GM12891 (cell line): ENCODE data around the gene CCDC8.

Experiments used
- DNase-seq: peaks from one replicate; pipeline ENCODE4 v3.0.0; 2011; ENCODE audit warnings: low spot score; ENCODE audit not compliant: insufficient read length
- FAIRE-seq: peaks from 2 replicates; lab custom pipeline; 2011; peaks lifted over from hg19 to GRCh38; lab: Jason Lieb, UNC
- PAX5 ChIP-seq: IDR thresholded peaks from 2 replicates; pipeline ENCODE4 v1.6.1; 2011; ENCODE audit warnings: low read length, moderate library complexity, mild to moderate bottlenecking; ENCODE audit not compliant: insufficient read depth, severe bottlenecking
- POLR2A ChIP-seq: IDR thresholded peaks from 2 replicates; pipeline ENCODE4 v1.6.1; 2011; ENCODE audit warnings: low read depth, low read length, control low read depth
- POLR2AphosphoS5 ChIP-seq: IDR thresholded peaks from 2 replicates; pipeline ENCODE4 v1.6.1; 2011; ENCODE audit warnings: low read depth, low read length, control low read depth
- POU2F2 ChIP-seq: IDR thresholded peaks from 2 replicates; pipeline ENCODE4 v1.6.1; 2011; ENCODE audit warnings: low read depth, mild to moderate bottlenecking, control low read depth, low read length, moderate library complexity
- SPI1 ChIP-seq: IDR thresholded peaks from 2 replicates; pipeline ENCODE4 v1.6.1; 2011; ENCODE audit warnings: low read depth, low read length, control low read depth
- TAF1 ChIP-seq: IDR thresholded peaks from 2 replicates; pipeline ENCODE4 v1.6.1; 2011; ENCODE audit warnings: low read depth, low read length, control low read depth

The CCDC8 gene

DNA sequence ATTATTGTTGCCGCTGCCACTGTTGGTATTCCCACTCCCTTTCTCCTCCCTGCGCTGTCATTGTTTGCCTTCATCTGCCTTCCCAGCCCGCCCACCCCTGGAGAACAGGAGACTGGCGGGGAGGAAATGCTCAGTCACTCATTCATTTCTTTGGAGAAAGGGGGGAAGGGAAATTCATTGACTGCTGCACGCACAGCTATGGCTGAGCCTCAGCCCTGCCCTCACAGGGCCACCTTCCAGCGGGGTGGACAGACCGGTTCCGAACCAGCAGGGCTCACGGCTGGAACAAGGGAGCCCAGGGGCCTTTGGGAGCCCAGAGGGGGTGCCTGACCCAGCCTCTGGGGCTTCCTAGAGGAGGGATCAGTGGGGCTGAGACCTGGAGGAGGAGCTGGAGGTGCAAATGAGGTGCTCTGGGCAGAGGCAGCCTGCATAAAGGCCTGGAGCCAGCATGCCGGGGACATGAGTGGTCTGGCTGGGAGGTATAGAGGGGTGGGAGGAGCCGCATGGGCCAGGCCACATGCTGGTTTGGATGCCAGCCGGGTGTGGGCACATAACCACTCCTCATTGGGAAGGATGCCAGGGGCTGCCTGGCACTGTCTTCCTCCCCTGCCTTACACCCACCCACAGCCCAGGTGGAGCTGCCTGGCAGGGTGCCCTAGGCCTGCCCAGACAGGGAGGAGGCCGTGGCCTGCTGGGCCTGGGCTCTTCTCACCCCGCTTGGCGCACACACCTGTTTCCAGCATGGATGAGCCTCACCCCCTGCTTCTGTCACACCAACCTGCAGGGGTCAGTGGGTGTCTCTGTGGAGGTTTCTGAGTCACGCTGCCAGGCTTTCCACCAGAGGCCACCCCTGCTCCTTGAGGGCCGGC is 39.6 kb downstream of the CCDC8 start:
- DNase-seq (no peak), FAIRE-seq (no peak)
- TF ChIP-seq POLR2AphosphoS5 (no peak), PAX5 (no peak), TAF1 (no peak), POLR2A (no peak), SPI1 (no peak), POU2F2 (no peak)

DNA sequence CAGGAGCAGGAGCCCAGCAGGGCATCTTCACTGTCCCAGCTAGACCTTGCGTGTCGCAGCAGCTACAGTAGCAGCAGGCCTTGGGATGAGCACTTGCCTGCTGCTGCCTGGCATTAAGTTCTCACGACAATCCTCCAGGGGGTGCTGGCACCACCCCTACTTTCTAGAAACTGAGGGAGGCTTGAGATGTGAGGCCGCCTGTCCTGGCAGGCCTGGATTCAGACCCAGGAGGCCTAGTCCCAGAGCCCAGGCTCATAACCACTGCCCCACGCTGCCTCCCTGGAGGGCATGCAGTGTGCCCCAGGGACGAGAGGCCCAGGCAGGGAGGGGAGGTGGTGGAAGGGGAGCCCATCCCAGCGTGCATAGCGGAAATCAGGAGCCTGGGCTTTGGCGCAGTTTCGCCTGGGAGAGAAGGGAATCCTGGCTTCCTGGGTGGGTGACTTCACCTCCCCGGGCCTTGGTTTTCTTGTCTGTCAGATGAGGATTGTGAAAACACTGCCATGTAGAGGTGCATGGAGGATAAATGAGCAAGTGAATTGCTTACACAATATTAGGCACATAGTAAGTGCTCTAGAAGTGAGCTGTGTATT is 40.4 kb downstream of the CCDC8 start:
- DNase-seq: no peak
- no peak for FAIRE-seq
- no peak for TF ChIP-seq POLR2AphosphoS5
- TF ChIP-seq POU2F2: no peak
- TF ChIP-seq PAX5: no peak
- TF ChIP-seq POLR2A: no peak
- no peak for TF ChIP-seq TAF1
- no peak for TF ChIP-seq SPI1

DNA sequence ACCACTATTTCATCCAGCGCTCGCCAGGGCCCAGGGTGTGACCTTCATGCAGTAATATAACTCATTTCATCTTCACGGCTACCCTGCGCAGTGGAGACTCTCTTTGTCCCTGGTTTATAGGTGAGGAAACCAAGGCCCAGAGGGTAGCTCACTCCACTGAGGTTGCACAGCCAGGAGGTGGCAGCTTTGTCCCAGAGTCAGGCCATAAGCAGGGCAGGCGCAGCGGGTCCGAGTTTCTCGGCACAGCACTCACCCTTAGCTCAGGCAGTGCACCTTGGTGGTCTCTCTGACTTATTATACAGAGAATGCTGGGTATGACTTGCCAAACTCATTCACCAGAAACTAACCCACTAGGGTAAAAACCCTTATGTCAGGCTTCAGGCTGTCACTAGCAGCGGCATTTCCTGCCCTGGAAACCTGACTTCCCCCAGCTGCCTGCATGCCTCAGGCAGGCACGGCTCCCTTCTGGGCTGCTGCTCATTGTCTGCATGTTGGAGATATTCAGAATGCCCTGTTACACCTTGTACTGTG is 41.9 kb downstream of the CCDC8 start:
- no peak for TF ChIP-seq POLR2AphosphoS5
- no peak for TF ChIP-seq PAX5
- no peak for TF ChIP-seq POLR2A
- TF ChIP-seq TAF1: no peak
- TF ChIP-seq SPI1: no peak
- no peak for TF ChIP-seq POU2F2
- FAIRE-seq (no peak), DNase-seq (no peak)

DNA sequence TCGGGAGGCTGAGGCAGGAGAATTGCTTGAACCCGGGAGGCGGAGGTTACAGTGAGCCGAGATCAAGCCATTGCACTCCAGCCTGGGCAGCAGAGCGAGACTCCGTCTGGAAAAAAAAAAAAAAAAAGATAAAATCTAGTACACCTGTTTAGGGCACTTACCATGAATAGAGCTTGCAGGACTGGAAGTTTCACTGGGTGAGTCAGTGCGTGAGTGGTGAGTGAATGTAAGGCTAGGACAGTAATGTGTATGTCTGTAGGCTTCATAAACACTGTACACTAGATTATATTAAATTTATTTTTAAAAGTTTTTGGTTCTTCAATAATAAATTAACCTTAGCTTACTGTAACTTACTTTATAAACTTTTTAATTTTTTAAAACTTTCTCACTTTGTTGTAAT is 43.5 kb downstream of the CCDC8 start:
- no peak for FAIRE-seq
- no peak for DNase-seq
- TF ChIP-seq SPI1 (no peak), POLR2A (no peak), POLR2AphosphoS5 (no peak), TAF1 (no peak), POU2F2 (no peak), PAX5 (no peak)

DNA sequence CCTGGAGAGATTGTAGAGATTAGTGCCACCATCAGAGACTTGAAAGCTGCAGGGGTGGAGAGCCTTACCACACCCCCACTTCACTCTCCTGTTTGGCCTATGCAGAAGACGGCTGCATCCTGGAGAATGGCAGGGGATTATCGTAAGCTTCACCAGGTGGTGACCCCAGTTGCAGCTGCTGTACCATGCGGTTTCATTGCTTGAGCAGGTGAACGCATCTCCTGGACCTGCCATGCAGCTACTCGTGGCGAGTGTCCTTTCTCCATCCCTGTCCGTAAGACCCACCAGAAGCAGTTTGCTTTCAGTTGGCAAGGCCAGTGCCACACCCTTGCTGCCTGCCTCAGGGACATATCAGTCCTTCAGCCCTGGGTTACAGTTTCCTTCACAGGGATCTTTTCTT is 45.2 kb downstream of the CCDC8 start:
- no peak for DNase-seq
- no peak for TF ChIP-seq POU2F2
- TF ChIP-seq TAF1: no peak
- TF ChIP-seq SPI1: no peak
- FAIRE-seq: no peak

DNA sequence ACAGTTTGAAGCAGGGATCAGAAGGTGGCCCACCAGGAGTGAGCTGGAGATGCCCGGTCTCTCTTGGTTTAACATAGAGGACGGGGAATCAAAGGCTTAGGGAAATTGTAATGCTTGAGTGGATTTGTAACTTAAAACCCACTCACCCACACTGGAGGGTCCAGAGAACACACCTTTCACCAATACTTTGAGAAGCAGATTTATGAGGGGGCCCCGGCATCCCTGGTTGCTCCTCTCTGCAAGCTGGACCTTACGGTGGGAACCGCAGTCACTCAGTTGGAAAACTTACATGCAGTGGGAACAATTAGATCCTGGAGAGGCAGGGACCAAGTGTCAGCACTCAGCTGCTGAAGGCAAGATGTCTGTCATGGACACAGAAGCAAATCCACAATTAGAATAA is 45.9 kb downstream of the CCDC8 start:
- TF ChIP-seq POU2F2: no peak
- no peak for TF ChIP-seq PAX5
- TF ChIP-seq TAF1: no peak
- no peak for TF ChIP-seq SPI1
- no peak for TF ChIP-seq POLR2AphosphoS5
- TF ChIP-seq POLR2A: no peak
- no peak for FAIRE-seq
- DNase-seq: no peak

DNA sequence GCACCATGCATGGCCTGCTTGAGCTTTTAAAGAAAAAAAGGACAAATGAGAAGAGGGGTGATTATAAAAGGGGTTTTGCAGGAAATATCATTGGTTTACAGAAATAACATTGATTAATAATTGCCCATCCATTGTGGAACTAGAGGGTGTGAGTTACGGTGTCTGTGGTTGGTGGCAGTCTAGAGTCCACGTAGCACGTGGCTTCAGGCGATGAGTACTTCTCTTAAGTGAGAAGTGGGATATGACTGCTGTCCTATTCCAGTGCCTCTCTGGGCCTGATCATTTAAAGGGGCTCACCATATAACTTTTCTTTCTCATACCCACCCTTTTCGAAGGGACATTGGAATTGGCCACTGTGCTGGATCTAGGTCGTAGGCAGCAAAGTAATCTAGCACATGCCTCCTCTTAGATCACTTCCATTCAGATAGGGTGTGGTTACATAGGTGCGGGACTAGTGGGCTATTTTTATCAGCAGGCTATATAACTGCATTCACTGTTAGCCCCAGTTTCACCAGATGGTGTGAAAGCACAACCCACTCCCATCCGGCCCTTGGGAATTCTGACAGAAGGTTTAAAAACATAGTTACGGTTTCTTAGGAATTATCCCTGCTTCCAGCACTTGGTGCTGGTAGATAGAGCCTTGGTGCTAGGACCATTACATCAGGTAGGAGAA is 46.6 kb downstream of the CCDC8 start:
- DNase-seq (no peak), FAIRE-seq (no peak)
- TF ChIP-seq SPI1: no peak

DNA sequence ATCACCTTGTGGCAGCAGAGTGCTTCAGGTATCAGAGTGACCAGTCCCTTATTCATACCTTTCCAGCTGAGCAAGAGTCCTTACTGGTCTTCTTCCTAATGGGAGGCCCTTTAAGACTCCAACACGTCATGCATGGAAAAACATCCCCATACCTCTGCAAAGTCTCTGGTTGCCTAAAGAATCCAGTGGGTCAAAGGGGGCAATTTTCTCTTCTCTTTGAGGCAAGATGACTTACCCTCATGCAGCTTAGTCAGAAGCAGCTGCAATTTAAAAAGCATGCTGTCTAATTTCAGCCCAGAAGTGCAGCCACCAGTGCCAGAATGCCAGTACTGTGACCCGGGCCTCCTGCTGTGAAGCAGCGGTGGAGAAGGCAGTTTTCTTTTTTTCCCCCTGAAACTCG is 47.8 kb downstream of the CCDC8 start:
- DNase-seq (no peak), FAIRE-seq (no peak)
- no peak for TF ChIP-seq SPI1
- no peak for TF ChIP-seq PAX5
- TF ChIP-seq TAF1: no peak
- TF ChIP-seq POLR2A: no peak

DNA sequence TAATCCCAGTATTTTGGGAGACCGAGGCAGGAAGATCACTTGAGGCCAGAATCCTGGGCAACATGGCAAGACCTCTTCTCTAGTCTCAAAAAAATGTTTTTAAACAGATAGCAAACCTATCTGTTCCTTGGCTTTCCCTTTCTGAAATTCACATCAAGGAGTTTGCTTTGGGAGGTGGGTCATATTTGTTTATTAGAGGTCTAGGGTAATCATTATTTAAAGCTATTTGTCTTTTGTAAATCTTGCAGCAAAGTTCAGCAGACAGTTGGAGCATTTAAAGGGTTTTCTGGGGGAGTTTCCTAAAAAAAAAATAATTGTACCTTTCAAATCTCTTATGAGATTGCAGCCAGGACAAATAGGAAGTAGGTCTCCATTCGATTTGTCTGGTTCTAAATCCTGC is 49.0 kb downstream of the CCDC8 start:
- TF ChIP-seq POLR2AphosphoS5 (no peak), TAF1 (no peak), POLR2A (no peak), SPI1 (no peak), POU2F2 (no peak)
- no peak for DNase-seq
- FAIRE-seq: no peak

DNA sequence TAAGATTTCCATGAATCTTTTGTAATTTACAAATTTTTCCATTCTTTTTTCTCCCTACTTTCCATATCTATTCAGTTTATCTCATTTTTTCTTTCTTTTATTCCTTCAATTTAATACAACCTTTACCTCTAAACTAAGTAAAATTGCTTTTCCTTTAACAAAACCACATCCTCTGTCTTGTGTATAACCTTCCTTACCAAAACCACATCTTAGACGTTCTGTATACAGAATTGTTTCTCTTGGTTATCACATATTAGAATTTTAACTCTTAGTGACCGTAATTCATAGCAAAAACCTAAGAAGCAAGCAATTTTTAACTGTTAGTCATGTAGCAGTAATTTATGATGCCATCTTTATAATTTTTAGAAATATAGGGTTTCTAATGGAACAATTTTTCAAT is 51.4 kb downstream of the CCDC8 start:
- no peak for FAIRE-seq
- DNase-seq: no peak
- TF ChIP-seq TAF1 (no peak), PAX5 (no peak), SPI1 (no peak), POU2F2 (no peak), POLR2A (no peak)
